ENCODE results near the gene MAP2.

MAP2 gene

GRCh38 chr2:209505410-209505809, 81.6 kb downstream of the MAP2 start:
- H3K4me1 Mint-ChIP-seq: no peaks in the 10 kb centered on the region
- H3K4me3 Mint-ChIP-seq: no peak overlapping the region
- no peak overlapping the region for H3K27ac Mint-ChIP-seq
- no peaks in the 10 kb centered on the region for H3K36me3 Mint-ChIP-seq (ENCODE audit: low read depth)
- DNase-seq: no peak
- no peaks in the 10 kb centered on the region for H3K9me3 Mint-ChIP-seq
- H3K27me3 Mint-ChIP-seq (ENCODE audit: low read depth, poor library complexity): no peaks in the 10 kb centered on the region
- TF ChIP-seq CTCF (IDR thresholded peaks at IDR 0.05): no peak

- no peak for DNase-seq
- H3K27me3 Mint-ChIP-seq (ENCODE audit: low read depth, poor library complexity): no peaks in the 10 kb centered on the region
- no peak overlapping the region for H3K4me3 Mint-ChIP-seq
- TF ChIP-seq CTCF (IDR thresholded peaks at IDR 0.05): no peak
- H3K27ac Mint-ChIP-seq: no peak overlapping the region
- no peaks in the 10 kb centered on the region for H3K9me3 Mint-ChIP-seq
- no peaks in the 10 kb centered on the region for H3K36me3 Mint-ChIP-seq (ENCODE audit: low read depth)
- no peaks in the 10 kb centered on the region for H3K4me1 Mint-ChIP-seq
Observed at GRCh38 chr2:209508255-209508654, 84.4 kb downstream of the MAP2 start.

DNA sequence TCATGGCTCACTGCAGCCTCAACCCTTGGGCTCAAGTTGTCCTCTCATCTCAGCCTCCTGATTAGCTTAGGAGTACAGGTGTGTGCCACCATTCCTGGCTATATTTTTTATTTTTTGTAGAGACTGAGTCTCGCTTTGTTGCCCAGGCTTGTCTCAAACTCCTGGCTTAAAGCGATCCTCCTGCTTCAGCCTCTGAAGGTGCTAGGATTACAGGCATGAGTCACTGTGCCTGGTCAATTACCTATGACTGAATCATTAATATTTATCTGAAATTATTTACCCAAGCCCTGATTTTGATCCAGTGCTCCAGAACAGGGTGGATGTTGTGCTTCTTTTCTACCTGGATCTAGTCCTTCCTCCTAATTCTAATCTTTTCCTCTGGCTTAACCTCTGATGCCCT, 87.8 kb downstream of the MAP2 start:
- no peak for DNase-seq
- Mint-ChIP-seq H3K4me1 (no peaks in the 10 kb centered on the region), H3K36me3 (ENCODE audit: low read depth) (no peaks in the 10 kb centered on the region), H3K9me3 (no peaks in the 10 kb centered on the region), H3K27ac (no peak overlapping the region), H3K27me3 (ENCODE audit: low read depth, poor library complexity) (no peaks in the 10 kb centered on the region), H3K4me3 (no peak overlapping the region)
- no peak for TF ChIP-seq CTCF (IDR thresholded peaks at IDR 0.05)

GRCh38 chr2:209512971-209513370, 89.1 kb downstream of the MAP2 start:
- H3K27me3 Mint-ChIP-seq (ENCODE audit: low read depth, poor library complexity): no peaks in the 10 kb centered on the region
- no peak overlapping the region for H3K4me3 Mint-ChIP-seq
- H3K4me1 Mint-ChIP-seq: no peaks in the 10 kb centered on the region
- no peak for DNase-seq
- H3K9me3 Mint-ChIP-seq: no peaks in the 10 kb centered on the region
- no peak overlapping the region for H3K27ac Mint-ChIP-seq
- no peak for TF ChIP-seq CTCF (IDR thresholded peaks at IDR 0.05)
- H3K36me3 Mint-ChIP-seq (ENCODE audit: low read depth): no peaks in the 10 kb centered on the region

GRCh38 chr2:209517436-209517835, 93.6 kb downstream of the MAP2 start:
- no peak overlapping the region for H3K4me3 Mint-ChIP-seq
- DNase-seq: no peak
- TF ChIP-seq CTCF (IDR thresholded peaks at IDR 0.05): no peak
- no peak overlapping the region for H3K27ac Mint-ChIP-seq
- H3K27me3 Mint-ChIP-seq (ENCODE audit: low read depth, poor library complexity): no peaks in the 10 kb centered on the region
- H3K36me3 Mint-ChIP-seq (ENCODE audit: low read depth): no peaks in the 10 kb centered on the region
- no peaks in the 10 kb centered on the region for H3K9me3 Mint-ChIP-seq
- H3K4me1 Mint-ChIP-seq: no peaks in the 10 kb centered on the region

- no peak overlapping the region for H3K4me3 Mint-ChIP-seq
- H3K4me1 Mint-ChIP-seq: no peaks in the 10 kb centered on the region
Observed at GRCh38 chr2:209519271-209519670, 95.4 kb downstream of the MAP2 start.

More at GRCh38 chr2:209519271-209519670, 95.4 kb downstream of the MAP2 start:
- Mint-ChIP-seq H3K9me3 (no peaks in the 10 kb centered on the region), H3K36me3 (ENCODE audit: low read depth) (no peaks in the 10 kb centered on the region), H3K27ac (no peak overlapping the region), H3K27me3 (ENCODE audit: low read depth, poor library complexity) (no peaks in the 10 kb centered on the region)
- no peak for TF ChIP-seq CTCF (IDR thresholded peaks at IDR 0.05)
- DNase-seq: no peak

Measured in nephron progenitor cell (in vitro differentiated cells).